IMR-90 (cell line): ENCODE data around the gene ATRX.

Source experiments
- BHLHE40 ChIP-seq: fragments of 150-350 bp; IDR thresholded peaks from 2 replicates; pipeline ENCODE4 v1.6.1; 2016; ENCODE audit warnings: mild to moderate bottlenecking, low read depth, low read length
- CEBPB ChIP-seq: IDR thresholded peaks from 2 replicates; pipeline ENCODE4 v1.6.1; 2012; ENCODE audit warnings: low read depth, low read length, improper control_type of control experiment
- CHD1 ChIP-seq: IDR thresholded peaks from 2 replicates; pipeline ENCODE4 v1.6.1; 2012; ENCODE audit warnings: low read depth, low read length, improper control_type of control experiment
- MAFK ChIP-seq: IDR thresholded peaks from 2 replicates; pipeline ENCODE4 v1.6.1; 2012; ENCODE audit warnings: low read depth, low read length, improper control_type of control experiment
- MAZ ChIP-seq: IDR thresholded peaks from 2 replicates; pipeline ENCODE4 v1.6.1; 2012; ENCODE audit warnings: low read depth, mild to moderate bottlenecking, low read length, improper control_type of control experiment, moderate library complexity, borderline replicate concordance
- MXI1 ChIP-seq: IDR thresholded peaks from 2 replicates; pipeline ENCODE4 v1.6.1; 2012; ENCODE audit warnings: low read depth, mild to moderate bottlenecking, low read length, moderate library complexity, borderline replicate concordance
- POLR2A ChIP-seq: IDR thresholded peaks from 2 replicates; pipeline ENCODE4 v1.6.1; 2012; ENCODE audit warnings: mild to moderate bottlenecking, low read depth, low read length
- RAD21 ChIP-seq: IDR thresholded peaks from 2 replicates; pipeline ENCODE4 v1.6.1; 2012; ENCODE audit warnings: low read length, improper control_type of control experiment
- RCOR1 ChIP-seq: IDR thresholded peaks from 2 replicates; pipeline ENCODE4 v1.6.1; 2012; ENCODE audit warnings: mild to moderate bottlenecking, low read length, improper control_type of control experiment; ENCODE audit not compliant: insufficient replicate concordance
- RFX5 ChIP-seq: IDR thresholded peaks from 2 replicates; pipeline ENCODE4 v1.8.0; 2012; ENCODE audit warnings: low read depth, mild to moderate bottlenecking, low read length, moderate library complexity
- TF ChIP-seq, protein P1 (sequence below): conservative IDR thresholded peaks from 2 replicates; pipeline ENCODE4 v1.5.1; 2012; ENCODE audit warnings: mild to moderate bottlenecking, low read depth, low read length, improper control_type of control experiment
- TF ChIP-seq, protein P2 (sequence below): fragments of 150-350 bp; IDR thresholded peaks from 2 replicates; pipeline ENCODE4 v1.6.1; 2016; ENCODE audit warnings: low read depth, mild to moderate bottlenecking, low read length, moderate library complexity, borderline replicate concordance

DNA sequence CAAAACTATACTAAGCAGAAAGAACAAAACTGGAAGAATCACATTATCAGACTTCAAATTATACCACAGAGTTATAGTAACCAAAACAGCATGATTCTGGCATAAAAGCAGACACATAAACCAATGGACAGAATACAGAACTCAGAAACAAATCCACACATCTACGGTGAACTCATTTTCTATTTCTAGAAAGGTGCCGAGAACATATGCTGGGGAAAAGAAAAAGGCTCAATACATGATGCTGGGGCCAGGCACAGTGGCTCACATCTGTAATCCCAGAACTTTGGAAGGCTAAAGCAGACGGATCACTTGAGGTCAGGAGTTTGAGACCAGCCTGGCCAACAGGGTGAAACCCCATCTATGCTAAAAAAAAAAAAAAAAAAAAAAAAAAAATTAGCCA, 52.7 kb downstream of the ATRX start:
- TF ChIP-seq, protein P1, sequence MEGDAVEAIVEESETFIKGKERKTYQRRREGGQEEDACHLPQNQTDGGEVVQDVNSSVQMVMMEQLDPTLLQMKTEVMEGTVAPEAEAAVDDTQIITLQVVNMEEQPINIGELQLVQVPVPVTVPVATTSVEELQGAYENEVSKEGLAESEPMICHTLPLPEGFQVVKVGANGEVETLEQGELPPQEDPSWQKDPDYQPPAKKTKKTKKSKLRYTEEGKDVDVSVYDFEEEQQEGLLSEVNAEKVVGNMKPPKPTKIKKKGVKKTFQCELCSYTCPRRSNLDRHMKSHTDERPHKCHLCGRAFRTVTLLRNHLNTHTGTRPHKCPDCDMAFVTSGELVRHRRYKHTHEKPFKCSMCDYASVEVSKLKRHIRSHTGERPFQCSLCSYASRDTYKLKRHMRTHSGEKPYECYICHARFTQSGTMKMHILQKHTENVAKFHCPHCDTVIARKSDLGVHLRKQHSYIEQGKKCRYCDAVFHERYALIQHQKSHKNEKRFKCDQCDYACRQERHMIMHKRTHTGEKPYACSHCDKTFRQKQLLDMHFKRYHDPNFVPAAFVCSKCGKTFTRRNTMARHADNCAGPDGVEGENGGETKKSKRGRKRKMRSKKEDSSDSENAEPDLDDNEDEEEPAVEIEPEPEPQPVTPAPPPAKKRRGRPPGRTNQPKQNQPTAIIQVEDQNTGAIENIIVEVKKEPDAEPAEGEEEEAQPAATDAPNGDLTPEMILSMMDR: no peak
- TF ChIP-seq BHLHE40: no peak
- TF ChIP-seq RAD21: no peak
- no peak for TF ChIP-seq POLR2A
- TF ChIP-seq CHD1: no peak
- no peak for TF ChIP-seq MXI1
- TF ChIP-seq MAFK: no peak
- TF ChIP-seq RFX5: no peak
- TF ChIP-seq, protein P2, sequence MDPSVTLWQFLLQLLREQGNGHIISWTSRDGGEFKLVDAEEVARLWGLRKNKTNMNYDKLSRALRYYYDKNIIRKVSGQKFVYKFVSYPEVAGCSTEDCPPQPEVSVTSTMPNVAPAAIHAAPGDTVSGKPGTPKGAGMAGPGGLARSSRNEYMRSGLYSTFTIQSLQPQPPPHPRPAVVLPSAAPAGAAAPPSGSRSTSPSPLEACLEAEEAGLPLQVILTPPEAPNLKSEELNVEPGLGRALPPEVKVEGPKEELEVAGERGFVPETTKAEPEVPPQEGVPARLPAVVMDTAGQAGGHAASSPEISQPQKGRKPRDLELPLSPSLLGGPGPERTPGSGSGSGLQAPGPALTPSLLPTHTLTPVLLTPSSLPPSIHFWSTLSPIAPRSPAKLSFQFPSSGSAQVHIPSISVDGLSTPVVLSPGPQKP: no peak
- TF ChIP-seq CEBPB: no peak
- no peak for TF ChIP-seq RCOR1
- TF ChIP-seq MAZ: no peak
